ENCODE data around the gene RBP5.

The RBP5 gene

DNA sequence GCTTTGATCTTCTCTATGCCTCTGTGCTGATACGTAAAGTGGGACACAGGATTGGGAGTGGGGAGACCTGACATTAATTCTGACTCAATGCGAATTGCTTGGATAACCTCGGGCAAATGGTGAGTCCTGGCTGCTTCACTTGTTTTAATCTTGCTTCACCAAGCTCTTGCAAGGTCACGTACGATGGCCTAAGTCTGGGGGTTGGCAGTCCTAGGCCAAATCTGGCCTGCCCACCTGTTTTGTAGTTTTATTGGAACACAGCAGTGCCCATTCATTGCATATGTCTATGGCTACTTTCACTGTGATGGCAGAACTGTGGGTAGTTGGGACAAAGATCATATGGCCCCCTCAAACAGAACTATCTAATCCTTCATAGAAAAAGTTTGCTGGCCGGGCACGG lies 14.9 kb upstream of the RBP5 start:
- TF ChIP-seq, protein P1, sequence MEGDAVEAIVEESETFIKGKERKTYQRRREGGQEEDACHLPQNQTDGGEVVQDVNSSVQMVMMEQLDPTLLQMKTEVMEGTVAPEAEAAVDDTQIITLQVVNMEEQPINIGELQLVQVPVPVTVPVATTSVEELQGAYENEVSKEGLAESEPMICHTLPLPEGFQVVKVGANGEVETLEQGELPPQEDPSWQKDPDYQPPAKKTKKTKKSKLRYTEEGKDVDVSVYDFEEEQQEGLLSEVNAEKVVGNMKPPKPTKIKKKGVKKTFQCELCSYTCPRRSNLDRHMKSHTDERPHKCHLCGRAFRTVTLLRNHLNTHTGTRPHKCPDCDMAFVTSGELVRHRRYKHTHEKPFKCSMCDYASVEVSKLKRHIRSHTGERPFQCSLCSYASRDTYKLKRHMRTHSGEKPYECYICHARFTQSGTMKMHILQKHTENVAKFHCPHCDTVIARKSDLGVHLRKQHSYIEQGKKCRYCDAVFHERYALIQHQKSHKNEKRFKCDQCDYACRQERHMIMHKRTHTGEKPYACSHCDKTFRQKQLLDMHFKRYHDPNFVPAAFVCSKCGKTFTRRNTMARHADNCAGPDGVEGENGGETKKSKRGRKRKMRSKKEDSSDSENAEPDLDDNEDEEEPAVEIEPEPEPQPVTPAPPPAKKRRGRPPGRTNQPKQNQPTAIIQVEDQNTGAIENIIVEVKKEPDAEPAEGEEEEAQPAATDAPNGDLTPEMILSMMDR (IDR thresholded peaks at IDR 0.05): no peak
- no peak overlapping the region for H2AFZ ChIP-seq

DNA sequence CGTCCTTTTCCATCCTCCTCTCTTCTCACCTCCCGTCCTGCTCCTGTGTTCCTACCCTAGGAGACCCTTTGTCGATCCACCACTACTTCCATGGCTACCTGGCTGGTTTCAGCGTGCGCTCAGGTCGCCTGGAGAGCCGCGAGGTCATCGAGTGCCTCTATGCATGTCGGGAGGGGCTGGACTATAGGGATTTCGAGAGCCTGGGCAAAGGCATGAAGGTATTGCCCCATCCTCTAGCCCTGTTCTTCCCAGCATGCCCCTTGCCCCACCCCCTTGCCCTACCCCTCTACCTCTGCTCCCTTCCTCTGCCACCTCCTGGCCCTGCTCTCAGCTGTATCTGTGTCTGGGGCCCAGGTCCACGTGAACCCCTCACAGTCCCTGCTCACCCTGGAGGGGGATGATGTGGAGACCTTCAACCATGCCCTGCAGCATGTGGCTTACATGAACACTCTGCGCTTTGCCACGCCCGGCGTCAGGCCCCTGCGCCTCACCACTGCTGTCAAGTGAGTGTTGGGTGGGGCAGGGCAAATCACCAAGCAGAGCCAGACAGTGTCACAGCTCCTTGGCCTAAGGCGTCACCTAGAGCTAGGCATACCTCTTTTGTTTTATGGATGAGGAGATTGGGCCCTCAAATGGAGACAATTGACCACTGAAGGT lies 14.2 kb upstream of the RBP5 start:
- H2AFZ ChIP-seq: no peak overlapping the region
- no peak overlapping the region for H3K4me2 ChIP-seq (ENCODE audit: low read length)
- H3K4me3 ChIP-seq (ENCODE audit: low read depth, low read length): no peak overlapping the region
- TF ChIP-seq, protein P1 (IDR thresholded peaks at IDR 0.05): no peak
- no peaks in the 10 kb centered on the region for H3K36me3 ChIP-seq (ENCODE audit: control insufficient read depth, insufficient read depth, low read length)
- H3K27me3 ChIP-seq (ENCODE audit: control insufficient read depth, insufficient read depth, low read length): no peaks in the 10 kb centered on the region
- peaks cover 4% of the 10 kb centered on the region for H3K79me2 ChIP-seq
- H3K4me1 ChIP-seq: peaks cover 26% of the 10 kb centered on the region
- no peak overlapping the region for H3K27ac ChIP-seq
- H3K9ac ChIP-seq: no peak overlapping the region
- H3K9me3 ChIP-seq (ENCODE audit: control insufficient read depth, low read length): no peaks in the 10 kb centered on the region

More for the DNA sequence above, 14.9 kb upstream of the RBP5 start:
- H3K27ac ChIP-seq: peak overlapping the region; percentile 84
- no peaks in the 10 kb centered on the region for H3K27me3 ChIP-seq (ENCODE audit: control insufficient read depth, insufficient read depth, low read length)
- no peak overlapping the region for H3K4me3 ChIP-seq (ENCODE audit: low read depth, low read length)
- H3K9ac ChIP-seq: no peak overlapping the region
- H3K4me1 ChIP-seq: peaks cover 26% of the 10 kb centered on the region
- no peak overlapping the region for H3K4me2 ChIP-seq (ENCODE audit: low read length)
- no peaks in the 10 kb centered on the region for H3K9me3 ChIP-seq (ENCODE audit: control insufficient read depth, low read length)
- H3K79me2 ChIP-seq: peaks cover 4% of the 10 kb centered on the region
- no peaks in the 10 kb centered on the region for H3K36me3 ChIP-seq (ENCODE audit: control insufficient read depth, insufficient read depth, low read length)

DNA sequence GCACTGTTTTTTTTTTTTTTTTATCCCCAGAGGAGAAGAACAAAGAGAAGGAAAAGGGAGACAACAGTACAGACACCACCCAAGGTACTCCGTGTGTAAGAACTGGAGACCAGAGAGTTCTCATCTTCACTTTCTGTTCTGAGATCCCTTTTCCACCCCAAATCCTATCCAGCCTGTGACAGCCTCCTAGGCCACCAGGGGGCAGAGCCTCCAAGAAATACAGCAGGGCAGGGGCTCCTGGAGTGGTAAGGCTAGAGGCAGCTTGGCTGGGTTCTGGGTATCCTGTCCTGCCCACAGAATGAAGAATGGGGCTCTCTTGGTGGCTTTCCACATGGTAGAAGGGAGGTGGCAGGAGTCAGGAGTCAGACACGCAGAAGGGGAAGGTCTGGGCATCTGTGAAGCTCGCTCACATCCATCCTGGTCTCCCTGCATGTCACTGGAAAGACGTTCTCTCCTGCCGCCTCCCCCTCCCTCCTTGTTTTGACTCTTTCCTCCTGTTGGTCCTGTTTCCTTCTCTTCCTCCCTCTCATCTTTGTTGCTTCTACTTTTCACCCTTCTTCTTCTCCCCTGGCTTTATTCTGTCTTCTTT lies 13.5 kb upstream of the RBP5 start:
- H3K79me2 ChIP-seq: peaks cover 4% of the 10 kb centered on the region
- no peaks in the 10 kb centered on the region for H3K9me3 ChIP-seq (ENCODE audit: control insufficient read depth, low read length)
- no peaks in the 10 kb centered on the region for H3K27me3 ChIP-seq (ENCODE audit: control insufficient read depth, insufficient read depth, low read length)
- H2AFZ ChIP-seq: no peak overlapping the region
- no peaks in the 10 kb centered on the region for H3K36me3 ChIP-seq (ENCODE audit: control insufficient read depth, insufficient read depth, low read length)
- TF ChIP-seq, protein P1 (IDR thresholded peaks at IDR 0.05): peak; percentile 92
- no peak overlapping the region for H3K4me3 ChIP-seq (ENCODE audit: low read depth, low read length)
- H3K4me2 ChIP-seq (ENCODE audit: low read length): no peak overlapping the region
- H3K9ac ChIP-seq: no peak overlapping the region
- H3K27ac ChIP-seq: peak overlapping the region; percentile 18
- peaks cover 26% of the 10 kb centered on the region for H3K4me1 ChIP-seq

DNA sequence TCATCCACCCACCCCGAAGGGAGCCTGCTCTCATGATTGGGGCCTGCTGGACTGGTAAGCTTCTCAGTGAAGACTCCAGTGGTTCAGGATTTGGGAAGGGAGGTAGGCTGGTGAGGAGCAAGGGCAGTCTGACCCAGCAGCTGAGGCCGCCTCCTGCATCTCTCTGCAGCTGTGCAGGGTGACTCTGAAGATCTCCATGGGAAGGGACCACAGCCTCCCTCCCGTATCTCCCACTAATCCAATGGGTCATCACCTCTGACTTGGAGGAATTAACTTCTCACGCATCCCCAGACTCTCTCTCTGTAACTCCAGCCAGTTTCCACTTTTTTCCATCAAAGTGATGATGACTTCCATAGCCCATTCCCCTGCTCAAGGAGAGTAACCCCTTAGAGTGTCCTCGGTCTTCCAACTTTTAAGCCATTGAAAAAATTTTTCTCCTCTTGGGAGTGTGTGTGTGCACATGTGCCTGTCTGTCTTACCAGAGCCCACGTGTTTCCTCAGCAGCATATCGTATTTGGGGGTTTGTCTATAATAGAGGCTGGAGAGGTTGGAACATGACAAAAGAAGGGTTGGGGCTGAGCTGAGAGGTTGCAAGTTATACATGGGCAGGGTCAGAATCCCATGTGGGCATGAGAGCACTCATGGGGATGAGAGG lies 12.8 kb upstream of the RBP5 start:
- no peaks in the 10 kb centered on the region for H3K27me3 ChIP-seq (ENCODE audit: control insufficient read depth, insufficient read depth, low read length)
- no peak overlapping the region for H3K4me3 ChIP-seq (ENCODE audit: low read depth, low read length)
- H3K27ac ChIP-seq: no peak overlapping the region

More for the DNA sequence above, 12.8 kb upstream of the RBP5 start:
- TF ChIP-seq, protein P1 (IDR thresholded peaks at IDR 0.05): no peak
- Histone ChIP-seq H3K4me2 (ENCODE audit: low read length) (no peak overlapping the region), H3K79me2 (no peaks in the 10 kb centered on the region), H3K9me3 (ENCODE audit: control insufficient read depth, low read length) (no peaks in the 10 kb centered on the region), H3K4me1 (peaks cover 24% of the 10 kb centered on the region), H3K9ac (no peak overlapping the region), H2AFZ (no peak overlapping the region), H3K36me3 (ENCODE audit: control insufficient read depth, insufficient read depth, low read length) (no peaks in the 10 kb centered on the region)
